KOPT-K1 (cell line): Measurements from ENCODE around the gene CNMD.

Experiments used
- H3K27ac ChIP-seq: fragments of 200-600 bp; sonication (generic); 2 replicates; pipeline ENCODE4 v1.5.1; 2016; ENCODE audit warnings: antibody characterized with exemption, mild to moderate bottlenecking, low read depth, low read length; ENCODE audit not compliant: poor library complexity, severe bottlenecking
- H3K36me3 ChIP-seq: fragments of 200-600 bp; sonication (generic); 2 replicates; pipeline ENCODE4 v1.5.1; 2017; ENCODE audit warnings: antibody characterized with exemption, mild to moderate bottlenecking, low read length, moderate library complexity; ENCODE audit not compliant: insufficient read depth
- H3K9me3 ChIP-seq: fragments of 200-600 bp; sonication (generic); 2 replicates; pipeline ENCODE4 v1.5.1; 2017; ENCODE audit warnings: antibody characterized with exemption, low read length, mild to moderate bottlenecking; ENCODE audit not compliant: insufficient read depth, poor library complexity, severe bottlenecking

CNMD gene

GRCh38 chr13:52739468-52740071 is at the start of gene CNMD:
TSS of gene CNMD (minus strand) at chr13:52739820. CDS start at chr13:52739701, 119 bp downstream.
- H3K27ac ChIP-seq: no peak within 1 kb of the TSS

GRCh38 chr13:52788011-52788410 is 48.4 kb upstream of the CNMD start:
- Histone ChIP-seq H3K36me3 (no peaks in the 10 kb centered on the region), H3K27ac (no peak overlapping the region), H3K9me3 (no peaks in the 10 kb centered on the region)

More at GRCh38 chr13:52739468-52740071, at the start of gene CNMD:
- H3K9me3 ChIP-seq: peaks cover 5% of the 10 kb centered on the region
- H3K36me3 ChIP-seq: no peaks in the 10 kb centered on the region

GRCh38 chr13:52787235-52787634 is 47.6 kb upstream of the CNMD start:
- H3K36me3 ChIP-seq: no peaks in the 10 kb centered on the region
- no peak overlapping the region for H3K27ac ChIP-seq
- no peaks in the 10 kb centered on the region for H3K9me3 ChIP-seq

GRCh38 chr13:52786766-52787165 is 47.1 kb upstream of the CNMD start:
- Histone ChIP-seq H3K9me3 (no peaks in the 10 kb centered on the region), H3K27ac (no peak overlapping the region), H3K36me3 (no peaks in the 10 kb centered on the region)

- H3K36me3 ChIP-seq: no peaks in the 10 kb centered on the region
- H3K9me3 ChIP-seq: no peaks in the 10 kb centered on the region
- H3K27ac ChIP-seq: no peak overlapping the region
Measured at GRCh38 chr13:52785739-52786138, 46.1 kb upstream of the CNMD start.

- Histone ChIP-seq H3K27ac (no peak overlapping the region), H3K9me3 (no peaks in the 10 kb centered on the region), H3K36me3 (no peaks in the 10 kb centered on the region)
Measured at GRCh38 chr13:52784591-52785340, 45.1 kb upstream of the CNMD start.

GRCh38 chr13:52783943-52784342 is 44.3 kb upstream of the CNMD start:
- Histone ChIP-seq H3K36me3 (no peaks in the 10 kb centered on the region), H3K9me3 (no peaks in the 10 kb centered on the region), H3K27ac (no peak overlapping the region)

GRCh38 chr13:52782471-52783448 is 43.1 kb upstream of the CNMD start:
- Histone ChIP-seq H3K36me3 (no peaks in the 10 kb centered on the region), H3K9me3 (no peaks in the 10 kb centered on the region), H3K27ac (no peak overlapping the region)

GRCh38 chr13:52780611-52781010 is 41.0 kb upstream of the CNMD start:
- Histone ChIP-seq H3K9me3 (no peaks in the 10 kb centered on the region), H3K36me3 (no peaks in the 10 kb centered on the region), H3K27ac (no peak overlapping the region)

GRCh38 chr13:52780092-52780491 is 40.5 kb upstream of the CNMD start:
- no peaks in the 10 kb centered on the region for H3K9me3 ChIP-seq
- no peaks in the 10 kb centered on the region for H3K36me3 ChIP-seq
- H3K27ac ChIP-seq: no peak overlapping the region

GRCh38 chr13:52779103-52779502 is 39.5 kb upstream of the CNMD start:
- H3K27ac ChIP-seq: no peak overlapping the region
- no peaks in the 10 kb centered on the region for H3K36me3 ChIP-seq
- H3K9me3 ChIP-seq: no peaks in the 10 kb centered on the region

GRCh38 chr13:52776726-52777125 is 37.1 kb upstream of the CNMD start:
- no peaks in the 10 kb centered on the region for H3K36me3 ChIP-seq
- no peaks in the 10 kb centered on the region for H3K9me3 ChIP-seq
- H3K27ac ChIP-seq: no peak overlapping the region

- Histone ChIP-seq H3K27ac (no peak overlapping the region), H3K36me3 (no peaks in the 10 kb centered on the region), H3K9me3 (no peaks in the 10 kb centered on the region)
Measured at GRCh38 chr13:52775511-52775910, 35.9 kb upstream of the CNMD start.

- no peaks in the 10 kb centered on the region for H3K36me3 ChIP-seq
- H3K9me3 ChIP-seq: no peaks in the 10 kb centered on the region
- H3K27ac ChIP-seq: no peak overlapping the region
Measured at GRCh38 chr13:52767949-52768516, 28.4 kb upstream of the CNMD start.
